AG09319 (cell line): ENCODE results near the gene FBLN5.

Experiments
- DNase-seq: peaks from one replicate; pipeline ENCODE4 v3.0.0-alpha.2; 2010; ENCODE audit warnings: low read depth; ENCODE audit errors: extremely low read depth
- TF ChIP-seq, protein P1 (sequence below): IDR thresholded peaks from 2 replicates; pipeline ENCODE4 v1.5.1; 2011; ENCODE audit warnings: low read depth, mild to moderate bottlenecking, inconsistent platforms, low read length, moderate library complexity

FBLN5 gene

DNA sequence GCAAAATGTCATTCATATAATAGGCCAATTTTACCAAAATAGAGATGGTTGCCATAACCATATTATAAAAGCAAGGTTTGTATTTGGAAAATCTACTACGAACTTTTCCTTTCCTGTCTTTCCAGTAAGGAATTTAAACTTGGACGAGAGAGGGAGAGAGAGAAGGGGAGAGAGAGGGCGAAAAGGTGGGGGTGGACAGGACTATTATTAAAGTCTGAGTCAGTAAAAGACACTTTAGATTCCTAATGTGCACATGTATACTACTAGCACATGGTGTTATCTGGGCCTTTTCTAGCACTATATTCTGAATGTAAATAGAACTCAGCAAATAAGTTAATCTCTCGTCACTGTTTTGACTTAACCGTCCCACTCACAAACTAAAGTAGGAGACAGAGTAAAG, 30.4 kb upstream of the FBLN5 start:
- no peak for DNase-seq
- TF ChIP-seq, protein P1, sequence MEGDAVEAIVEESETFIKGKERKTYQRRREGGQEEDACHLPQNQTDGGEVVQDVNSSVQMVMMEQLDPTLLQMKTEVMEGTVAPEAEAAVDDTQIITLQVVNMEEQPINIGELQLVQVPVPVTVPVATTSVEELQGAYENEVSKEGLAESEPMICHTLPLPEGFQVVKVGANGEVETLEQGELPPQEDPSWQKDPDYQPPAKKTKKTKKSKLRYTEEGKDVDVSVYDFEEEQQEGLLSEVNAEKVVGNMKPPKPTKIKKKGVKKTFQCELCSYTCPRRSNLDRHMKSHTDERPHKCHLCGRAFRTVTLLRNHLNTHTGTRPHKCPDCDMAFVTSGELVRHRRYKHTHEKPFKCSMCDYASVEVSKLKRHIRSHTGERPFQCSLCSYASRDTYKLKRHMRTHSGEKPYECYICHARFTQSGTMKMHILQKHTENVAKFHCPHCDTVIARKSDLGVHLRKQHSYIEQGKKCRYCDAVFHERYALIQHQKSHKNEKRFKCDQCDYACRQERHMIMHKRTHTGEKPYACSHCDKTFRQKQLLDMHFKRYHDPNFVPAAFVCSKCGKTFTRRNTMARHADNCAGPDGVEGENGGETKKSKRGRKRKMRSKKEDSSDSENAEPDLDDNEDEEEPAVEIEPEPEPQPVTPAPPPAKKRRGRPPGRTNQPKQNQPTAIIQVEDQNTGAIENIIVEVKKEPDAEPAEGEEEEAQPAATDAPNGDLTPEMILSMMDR = no peak

GRCh38 chr14:91975763-91976162, 28.3 kb upstream of the FBLN5 start:
- TF ChIP-seq, protein P1 = no peak
- no peak for DNase-seq

DNA sequence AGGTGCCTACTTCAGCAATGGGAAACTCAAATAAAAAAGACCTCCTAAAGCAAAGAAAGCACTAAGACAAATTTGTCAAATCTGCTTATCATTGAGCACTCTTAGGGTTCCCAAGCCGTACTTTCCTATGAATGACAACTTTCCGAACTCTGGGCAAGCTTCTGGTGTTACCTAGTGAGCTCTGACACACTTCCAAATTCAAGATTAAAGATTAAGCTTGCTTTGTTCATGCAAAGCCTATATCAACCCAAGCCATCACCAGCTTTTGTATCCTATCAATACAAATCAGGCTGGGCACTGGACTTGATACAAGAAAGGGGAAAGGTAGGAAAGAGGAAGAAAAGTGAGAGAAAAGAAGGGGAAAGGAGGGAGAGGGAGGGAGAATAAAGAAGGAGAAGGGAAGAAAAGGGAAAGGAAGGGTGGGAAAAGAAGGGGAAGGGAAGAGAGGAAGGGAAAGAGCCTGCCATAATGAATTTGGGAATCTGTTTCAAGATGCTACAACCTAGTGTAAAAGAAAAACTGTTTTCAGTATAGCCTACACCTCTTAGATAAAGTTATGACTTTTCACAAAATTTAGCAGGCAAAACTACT, 23.8 kb upstream of the FBLN5 start:
- no peak for DNase-seq

GRCh38 chr14:91968280-91968679, 20.8 kb upstream of the FBLN5 start:
- DNase-seq = no peak
- TF ChIP-seq, protein P1 = no peak

More for the DNA sequence above, 23.8 kb upstream of the FBLN5 start:
- TF ChIP-seq, protein P1 = no peak

- DNase-seq = no peak
- TF ChIP-seq, protein P1 = no peak
Observed at GRCh38 chr14:91964724-91965123, 17.2 kb upstream of the FBLN5 start.

DNA sequence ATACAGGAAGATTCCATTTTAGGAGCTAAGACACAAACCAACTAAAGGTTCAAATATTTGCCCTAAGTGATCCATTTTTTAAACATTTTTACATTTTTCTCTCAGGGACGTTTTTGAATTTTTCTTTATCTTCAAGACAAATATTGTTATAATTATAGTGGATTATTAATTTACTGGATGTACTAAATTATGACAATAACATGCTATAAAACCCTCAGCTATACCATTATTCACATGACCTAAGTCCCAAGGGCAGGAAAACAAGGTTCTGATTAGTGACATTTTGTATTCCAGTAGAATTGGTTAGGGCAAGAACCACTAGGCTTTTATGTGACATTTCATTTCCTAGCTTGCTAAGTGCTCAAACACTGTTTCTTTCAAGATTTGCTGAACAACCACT, 16.5 kb upstream of the FBLN5 start:
- TF ChIP-seq, protein P1 = no peak
- no peak for DNase-seq

- TF ChIP-seq, protein P1 = no peak
- DNase-seq = no peak
Observed at GRCh38 chr14:91963465-91963864, 16.0 kb upstream of the FBLN5 start.
